Measurements from ENCODE around the gene DHDH.

DNA sequence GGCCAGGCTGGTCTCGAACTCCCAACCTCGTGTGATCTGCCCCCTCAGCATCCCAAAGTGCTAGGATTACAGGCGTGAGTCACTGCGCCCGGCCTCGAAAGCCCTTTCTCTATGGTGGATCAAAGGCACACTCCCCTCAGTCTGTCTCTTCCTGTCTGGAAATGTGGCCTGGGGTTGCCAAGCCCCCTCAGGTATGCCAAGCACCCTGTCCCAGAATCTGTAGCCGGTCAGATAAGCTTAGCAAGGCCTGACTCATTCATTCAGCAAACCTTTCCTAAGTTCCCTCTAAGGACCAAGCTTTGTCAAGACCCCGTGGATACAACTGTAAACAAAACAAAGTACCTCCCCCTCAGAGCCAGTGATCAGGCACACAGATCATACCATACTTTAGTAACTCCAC lies 19.3 kb upstream of the DHDH start:
- TF ChIP-seq, protein P1, sequence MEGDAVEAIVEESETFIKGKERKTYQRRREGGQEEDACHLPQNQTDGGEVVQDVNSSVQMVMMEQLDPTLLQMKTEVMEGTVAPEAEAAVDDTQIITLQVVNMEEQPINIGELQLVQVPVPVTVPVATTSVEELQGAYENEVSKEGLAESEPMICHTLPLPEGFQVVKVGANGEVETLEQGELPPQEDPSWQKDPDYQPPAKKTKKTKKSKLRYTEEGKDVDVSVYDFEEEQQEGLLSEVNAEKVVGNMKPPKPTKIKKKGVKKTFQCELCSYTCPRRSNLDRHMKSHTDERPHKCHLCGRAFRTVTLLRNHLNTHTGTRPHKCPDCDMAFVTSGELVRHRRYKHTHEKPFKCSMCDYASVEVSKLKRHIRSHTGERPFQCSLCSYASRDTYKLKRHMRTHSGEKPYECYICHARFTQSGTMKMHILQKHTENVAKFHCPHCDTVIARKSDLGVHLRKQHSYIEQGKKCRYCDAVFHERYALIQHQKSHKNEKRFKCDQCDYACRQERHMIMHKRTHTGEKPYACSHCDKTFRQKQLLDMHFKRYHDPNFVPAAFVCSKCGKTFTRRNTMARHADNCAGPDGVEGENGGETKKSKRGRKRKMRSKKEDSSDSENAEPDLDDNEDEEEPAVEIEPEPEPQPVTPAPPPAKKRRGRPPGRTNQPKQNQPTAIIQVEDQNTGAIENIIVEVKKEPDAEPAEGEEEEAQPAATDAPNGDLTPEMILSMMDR (IDR thresholded peaks at IDR 0.05) = no peak
- no peak for TF ChIP-seq POLR2A (IDR thresholded peaks at IDR 0.05)
